Ishikawa (cell line): ENCODE data around the gene NFRKB.

Source experiments
- CEBPB ChIP-seq: IDR thresholded peaks from 2 replicates; pipeline ENCODE4 v1.6.1; 2012
- CREB1 ChIP-seq: IDR thresholded peaks from 2 replicates; pipeline ENCODE4 v1.6.1; 2012; ENCODE audit warnings: low read depth
- EGR1 ChIP-seq: IDR thresholded peaks from 2 replicates; pipeline ENCODE4 v1.6.1; 2012
- EP300 ChIP-seq: IDR thresholded peaks from 2 replicates; pipeline ENCODE4 v1.6.1; 2012; ENCODE audit warnings: borderline replicate concordance
- FOXM1 ChIP-seq: IDR thresholded peaks from 2 replicates; pipeline ENCODE4 v1.6.1; 2012; ENCODE audit warnings: low read depth, borderline replicate concordance
- MAX ChIP-seq: IDR thresholded peaks from 2 replicates; pipeline ENCODE4 v1.6.1; 2012
- NFIC ChIP-seq: IDR thresholded peaks from 2 replicates; pipeline ENCODE4 v1.6.1; 2012
- RAD21 ChIP-seq: IDR thresholded peaks from 2 replicates; pipeline ENCODE4 v1.6.1; 2012; ENCODE audit warnings: low read depth
- REST ChIP-seq: IDR thresholded peaks from 2 replicates; pipeline ENCODE4 v1.6.1; 2012; ENCODE audit warnings: low read depth, mild to moderate bottlenecking
- TAF1 ChIP-seq: IDR thresholded peaks from 2 replicates; pipeline ENCODE4 v1.6.1; 2012; ENCODE audit warnings: low read depth, mild to moderate bottlenecking
- TCF12 ChIP-seq: IDR thresholded peaks from 2 replicates; pipeline ENCODE4 v1.6.1; 2012; ENCODE audit warnings: low read depth
- TEAD4 ChIP-seq: IDR thresholded peaks from 2 replicates; pipeline ENCODE4 v1.6.1; 2012
- USF1 ChIP-seq: IDR thresholded peaks from 2 replicates; pipeline ENCODE4 v1.6.1; 2012
- YY1 ChIP-seq: IDR thresholded peaks from 2 replicates; pipeline ENCODE4 v1.6.1; 2012; ENCODE audit warnings: low read depth
- ZBTB7A ChIP-seq: IDR thresholded peaks from 2 replicates; pipeline ENCODE4 v1.6.1; 2012; ENCODE audit warnings: low read depth

The NFRKB gene

GRCh38 chr11:129884581-129884980, 10.8 kb downstream of the NFRKB start:
- no peak for TF ChIP-seq FOXM1
- TF ChIP-seq EGR1 = no peak
- no peak for TF ChIP-seq RAD21
- TF ChIP-seq REST = no peak
- TF ChIP-seq USF1 = no peak
- TF ChIP-seq CEBPB = no peak
- TF ChIP-seq NFIC = no peak
- TF ChIP-seq MAX = no peak
- no peak for TF ChIP-seq ZBTB7A
- TF ChIP-seq TEAD4 = no peak
- no peak for TF ChIP-seq TAF1
- no peak for TF ChIP-seq TCF12
- no peak for TF ChIP-seq YY1
- no peak for TF ChIP-seq CREB1
- no peak for TF ChIP-seq EP300

DNA sequence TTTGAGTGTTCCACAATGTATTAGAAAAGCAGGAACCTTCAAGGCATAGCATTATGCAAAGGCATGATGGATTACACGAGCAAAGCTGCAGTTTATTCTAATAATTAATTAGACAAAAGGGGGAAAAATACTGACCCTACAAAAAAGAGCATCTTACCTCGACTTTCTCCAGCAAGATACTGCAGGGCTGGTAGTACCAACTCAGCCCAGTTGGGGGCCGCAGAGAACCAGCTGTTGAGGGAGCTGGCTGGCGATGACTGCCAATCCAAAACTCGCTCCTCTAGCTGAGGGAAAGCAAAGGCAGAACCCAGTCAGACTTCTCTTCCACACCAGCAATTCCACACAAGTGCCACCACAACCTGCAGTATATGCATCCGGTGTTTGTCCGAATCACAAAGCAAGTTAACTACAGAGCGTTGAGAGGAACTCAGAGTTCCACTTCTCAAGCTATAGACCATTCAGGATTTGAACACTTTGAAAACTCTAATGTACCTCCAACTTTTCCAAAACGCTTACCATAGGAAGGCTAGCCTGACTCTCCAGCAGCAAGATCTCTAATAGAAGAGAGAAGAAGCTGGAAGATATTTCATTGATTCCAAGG, 13.7 kb downstream of the NFRKB start:
- TF ChIP-seq USF1 (no peak), RAD21 (peak; percentile 59)

GRCh38 chr11:129880311-129880710, 15.1 kb downstream of the NFRKB start:
- TF ChIP-seq YY1 (no peak), CREB1 (no peak), EGR1 (no peak), ZBTB7A (no peak), TEAD4 (no peak), NFIC (no peak), TCF12 (no peak), CEBPB (no peak), RAD21 (no peak)

- TF ChIP-seq TAF1 (no peak), TCF12 (no peak), EP300 (no peak), CREB1 (no peak), RAD21 (no peak), TEAD4 (no peak), FOXM1 (no peak), NFIC (no peak), USF1 (no peak), MAX (no peak), ZBTB7A (no peak), YY1 (no peak), EGR1 (no peak)
Measured at GRCh38 chr11:129871914-129872313, 23.5 kb downstream of the NFRKB start.

GRCh38 chr11:129866311-129866710, 29.1 kb downstream of the NFRKB start:
- TF ChIP-seq REST (no peak), EGR1 (no peak), CEBPB (no peak), TCF12 (no peak), MAX (no peak), YY1 (no peak), CREB1 (no peak), EP300 (no peak), ZBTB7A (no peak)

GRCh38 chr11:129865701-129866100, 29.7 kb downstream of the NFRKB start:
- TF ChIP-seq USF1 = no peak
- no peak for TF ChIP-seq TAF1
- no peak for TF ChIP-seq EGR1
- no peak for TF ChIP-seq TEAD4
- no peak for TF ChIP-seq NFIC
- TF ChIP-seq REST = no peak
- no peak for TF ChIP-seq FOXM1
- no peak for TF ChIP-seq RAD21
- TF ChIP-seq CEBPB = no peak
- TF ChIP-seq MAX = no peak
- no peak for TF ChIP-seq ZBTB7A
- TF ChIP-seq YY1 = no peak
